Measurements from ENCODE around the gene PCDH9. TPM values are rescaled to one million over a fixed set of nuclear protein-coding genes. Genes with fewer than 3 reads are reported as not detected.

The PCDH9 gene
- total and polyA plus RNA-seq, 3 donors from 2014 or later: 2.3 to 4.6 (median 3.5) TPM

- Histone ChIP-seq H3K4me1 (no peaks in the 10 kb centered on the region), H3K4me3 (no peak overlapping the region), H3K36me3 (ENCODE audit: low read depth, missing control alignments) (no peaks in the 10 kb centered on the region), H3K9me3 (no peaks in the 10 kb centered on the region), H3K27ac (no peak overlapping the region), H3K27me3 (no peaks in the 10 kb centered on the region)
- WGBS, 2 donors: 100% methylated on average over 1 of the region's 1 CpG
- DNase-seq: no peak
- no peak for TF ChIP-seq CTCF (IDR thresholded peaks at IDR 0.05)
- TF ChIP-seq POLR2A (IDR thresholded peaks at IDR 0.05): no peak
- intact Hi-C loops (cut with DNase I; ENCODE audit: low total_unique reads): no loop called here
Measured at GRCh38 chr13:66807251-66807650, 422.9 kb downstream of the PCDH9 start.

- DNase-seq: peak; percentile 87
- intact Hi-C loops (cut with DNase I; ENCODE audit: low total_unique reads): no loop called here
Measured at GRCh38 chr13:66805657-66806056, 424.5 kb downstream of the PCDH9 start.

GRCh38 chr13:66803808-66804456 lies 426.2 kb downstream of the PCDH9 start:
- H3K4me3 ChIP-seq: no peak overlapping the region
- no peak for DNase-seq
- no peaks in the 10 kb centered on the region for H3K36me3 ChIP-seq (ENCODE audit: low read depth, missing control alignments)
- TF ChIP-seq POLR2A (IDR thresholded peaks at IDR 0.05) (no peak), CTCF (IDR thresholded peaks at IDR 0.05) (no peak)
- intact Hi-C loops (cut with DNase I; ENCODE audit: low total_unique reads): no loop called here
- no peaks in the 10 kb centered on the region for H3K9me3 ChIP-seq
- H3K4me1 ChIP-seq: no peaks in the 10 kb centered on the region
- WGBS, 2 donors: 63 to 72% methylated on average over 1 of the region's 1 CpG
- H3K27ac ChIP-seq: no peak overlapping the region
- H3K27me3 ChIP-seq: no peaks in the 10 kb centered on the region

More at GRCh38 chr13:66805657-66806056, 424.5 kb downstream of the PCDH9 start:
- Histone ChIP-seq H3K4me1 (no peaks in the 10 kb centered on the region), H3K27me3 (no peaks in the 10 kb centered on the region), H3K27ac (no peak overlapping the region), H3K4me3 (no peak overlapping the region), H3K9me3 (no peaks in the 10 kb centered on the region), H3K36me3 (ENCODE audit: low read depth, missing control alignments) (no peaks in the 10 kb centered on the region)
- WGBS, 2 donors: 15 to 38% methylated on average over 1 of the region's 1 CpG
- TF ChIP-seq CTCF (IDR thresholded peaks at IDR 0.05) (no peak), POLR2A (IDR thresholded peaks at IDR 0.05) (no peak)

GRCh38 chr13:66803013-66803807 lies 426.9 kb downstream of the PCDH9 start:
- Histone ChIP-seq H3K9me3 (no peaks in the 10 kb centered on the region), H3K27ac (no peak overlapping the region), H3K27me3 (no peaks in the 10 kb centered on the region), H3K4me1 (no peaks in the 10 kb centered on the region), H3K36me3 (ENCODE audit: low read depth, missing control alignments) (no peaks in the 10 kb centered on the region), H3K4me3 (no peak overlapping the region)
- intact Hi-C loops (cut with DNase I; ENCODE audit: low total_unique reads): no loop called here
- no peak for DNase-seq
- WGBS, 2 donors: 77 to 81% methylated on average over 5 of the region's 5 CpGs
- no peak for TF ChIP-seq POLR2A (IDR thresholded peaks at IDR 0.05)
- TF ChIP-seq CTCF (IDR thresholded peaks at IDR 0.05): no peak
